Cortex of kidney (tissue), 1 donor: Measurements from ENCODE around the gene NCKAP5.
"Not testable (repeated sequence)": the region's sequence is repeated elsewhere in the genome, so short reads cannot be mapped to it uniquely, and the experiment has no call there.

Experiments
- DNase-seq: peaks from one replicate; lab custom pipeline; 2025; lab: John Stamatoyannopoulos, UW

NCKAP5 gene

GRCh38 chr2:133266041-133266925 lies 302.0 kb downstream of the NCKAP5 start:
- DNase-seq, result no peak

- no peak for DNase-seq
Measured at GRCh38 chr2:133265432-133265949, 302.8 kb downstream of the NCKAP5 start.

GRCh38 chr2:133264989-133265401 lies 303.3 kb downstream of the NCKAP5 start:
- DNase-seq, result no peak

GRCh38 chr2:133262893-133263292 lies 305.4 kb downstream of the NCKAP5 start:
- no peak for DNase-seq

DNA sequence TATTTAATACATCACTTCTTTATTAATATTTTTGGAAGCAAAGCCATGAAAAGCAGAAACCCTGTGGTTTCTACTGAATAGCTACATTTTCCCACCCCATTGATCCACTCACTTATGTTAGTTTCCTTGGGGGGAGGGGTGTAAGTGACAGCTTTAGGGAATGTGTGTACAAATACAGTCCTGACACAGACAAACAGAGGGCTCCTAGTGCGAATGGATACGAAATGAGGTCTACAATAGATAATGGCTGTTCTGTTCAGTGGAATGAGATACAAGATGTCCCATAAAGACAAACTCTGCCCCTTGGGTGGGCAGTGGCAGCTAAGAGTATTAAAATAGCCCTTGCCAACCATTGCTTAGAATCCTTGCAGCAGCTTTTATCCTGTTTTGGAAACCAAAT lies 312.9 kb downstream of the NCKAP5 start:
- no peak for DNase-seq

DNA sequence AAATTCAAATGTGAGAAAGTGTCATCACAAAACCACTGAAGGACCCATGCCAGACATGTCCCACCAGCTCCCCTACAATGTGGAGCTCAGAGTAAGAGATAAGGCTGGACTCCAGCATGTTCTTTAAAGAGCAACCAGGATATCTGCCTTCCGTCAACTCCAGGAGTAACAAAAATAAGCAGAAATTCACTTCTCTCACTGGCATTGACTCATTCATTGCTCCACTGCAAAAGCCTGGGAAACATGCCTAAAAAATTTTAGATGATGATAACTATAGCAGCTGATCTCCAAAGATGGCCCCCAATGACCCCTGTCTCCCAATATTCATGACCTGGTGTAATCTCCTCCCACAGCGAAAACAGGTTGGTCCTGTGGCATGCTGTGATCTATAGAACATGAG lies 314.5 kb downstream of the NCKAP5 start:
- DNase-seq, result no peak

DNA sequence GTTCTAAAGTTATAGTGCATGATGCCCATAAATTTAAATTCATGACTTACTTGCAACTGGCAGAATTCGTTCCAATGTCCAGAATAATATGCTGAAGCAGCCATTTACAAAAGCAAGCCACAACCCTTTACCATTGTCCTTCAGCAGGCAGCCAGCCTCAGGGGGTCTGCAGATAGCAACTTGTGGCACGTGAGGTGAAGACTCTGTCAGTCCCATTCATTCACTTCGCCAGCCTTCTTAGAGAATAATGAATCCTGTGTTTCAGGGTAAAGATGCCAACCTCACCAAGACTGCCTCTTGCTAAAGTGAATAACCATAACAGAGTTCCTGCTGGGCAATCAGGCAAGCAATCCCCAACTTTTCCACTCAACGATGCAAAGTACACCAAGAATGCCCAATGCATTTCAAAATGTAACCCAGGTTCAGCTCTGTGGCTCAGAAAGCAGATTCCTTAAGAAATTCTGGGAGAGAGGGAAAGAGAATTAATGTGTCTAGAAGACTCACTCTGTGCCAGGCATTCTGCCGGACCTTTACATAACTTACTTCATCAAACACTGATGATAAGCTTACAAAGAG lies 315.4 kb downstream of the NCKAP5 start:
- no peak for DNase-seq

DNA sequence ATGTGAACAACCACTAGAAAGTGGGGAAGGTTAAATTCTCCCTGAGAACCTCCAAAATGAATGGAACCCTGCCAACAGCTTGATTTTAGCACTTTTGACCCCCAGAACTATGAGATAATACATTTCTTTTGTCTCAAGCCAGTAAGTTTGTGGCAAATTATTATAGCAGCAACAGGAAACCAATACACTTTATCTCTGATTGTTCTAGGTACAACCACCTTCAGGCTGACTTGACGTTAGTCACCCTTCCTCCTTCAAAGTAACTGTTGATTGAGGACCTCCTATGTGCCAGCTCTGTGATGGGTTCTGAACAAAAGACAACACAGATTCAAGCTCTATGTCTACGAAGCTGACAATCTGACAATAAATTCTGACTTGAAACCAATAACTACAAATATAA lies 318.9 kb downstream of the NCKAP5 start:
- DNase-seq, result no peak

DNA sequence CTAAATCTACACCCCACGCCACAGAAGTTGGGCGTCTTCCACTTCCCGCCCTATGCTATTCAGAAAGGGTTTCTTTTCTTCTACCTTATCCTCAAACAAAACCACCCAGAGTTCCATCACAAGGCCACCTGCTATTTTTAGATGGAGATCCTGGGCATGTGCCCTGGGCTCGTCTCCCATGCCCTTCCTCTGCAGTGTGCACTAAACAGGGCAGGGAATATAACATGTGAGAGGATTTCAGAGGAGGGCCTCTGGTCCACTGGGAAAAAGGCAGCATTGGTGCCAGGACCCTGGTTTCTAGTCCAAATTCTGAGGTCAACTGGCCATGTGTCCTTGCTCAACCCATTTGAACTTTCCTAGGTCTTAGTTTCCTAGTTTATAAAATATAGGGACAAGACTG lies 320.0 kb downstream of the NCKAP5 start:
- no peak for DNase-seq

- DNase-seq, result no peak
Measured at GRCh38 chr2:133247631-133248030, 320.6 kb downstream of the NCKAP5 start.

GRCh38 chr2:133241224-133241571 lies 327.1 kb downstream of the NCKAP5 start:
- DNase-seq, result no peak

DNA sequence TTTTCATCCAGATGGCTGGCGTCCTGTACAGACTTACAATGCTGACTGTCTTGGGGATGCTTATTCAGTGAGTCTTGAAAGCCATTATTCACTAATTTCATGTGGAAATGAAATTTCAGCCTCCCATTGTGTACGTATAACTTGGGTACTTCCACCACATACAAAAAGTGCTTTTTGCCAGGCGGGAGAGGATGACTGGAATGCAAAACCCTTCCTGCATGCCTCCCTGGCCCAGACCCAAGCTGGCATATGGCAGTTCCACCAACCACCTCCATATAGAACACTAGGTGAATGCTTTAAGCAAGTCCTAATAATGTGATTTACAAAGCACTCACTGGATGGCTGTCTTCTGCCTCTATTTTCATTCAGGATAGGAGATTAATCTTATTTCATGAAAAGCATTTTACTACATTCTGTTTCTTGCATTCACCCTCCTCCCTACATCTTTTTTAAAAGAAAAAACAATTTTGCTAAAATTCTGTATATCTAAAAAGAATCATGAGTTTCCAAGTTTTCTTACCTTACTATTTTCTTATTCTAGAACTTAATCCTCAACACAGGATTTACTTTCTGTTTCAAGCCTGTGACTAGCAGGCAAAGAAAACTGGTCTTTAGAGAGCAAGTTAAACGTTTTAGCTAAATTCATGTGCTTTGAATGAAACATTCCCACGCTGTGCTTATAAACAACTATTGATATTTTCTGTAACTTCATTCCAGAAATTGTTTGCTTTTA lies 327.6 kb downstream of the NCKAP5 start:
- DNase-seq, result no peak

DNA sequence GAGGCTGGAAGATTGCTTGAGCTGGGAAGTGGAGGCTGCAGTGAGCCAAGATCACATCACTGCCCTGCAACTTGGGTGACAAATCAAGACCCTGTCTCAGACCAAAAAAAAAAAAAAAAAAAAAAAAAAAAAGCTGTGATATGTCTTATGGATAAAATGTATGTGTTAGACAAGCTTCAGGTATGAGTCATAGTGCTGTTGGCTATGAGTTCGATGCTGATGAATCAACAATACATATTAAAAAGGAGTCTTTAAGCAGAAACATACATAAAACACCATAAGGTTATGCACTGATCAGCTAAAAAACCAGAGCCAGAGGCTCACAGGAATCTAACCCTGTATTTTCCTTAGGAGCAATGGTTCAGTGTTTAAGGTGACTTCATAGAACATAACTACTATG lies 332.3 kb downstream of the NCKAP5 start:
- DNase-seq, result no peak

DNA sequence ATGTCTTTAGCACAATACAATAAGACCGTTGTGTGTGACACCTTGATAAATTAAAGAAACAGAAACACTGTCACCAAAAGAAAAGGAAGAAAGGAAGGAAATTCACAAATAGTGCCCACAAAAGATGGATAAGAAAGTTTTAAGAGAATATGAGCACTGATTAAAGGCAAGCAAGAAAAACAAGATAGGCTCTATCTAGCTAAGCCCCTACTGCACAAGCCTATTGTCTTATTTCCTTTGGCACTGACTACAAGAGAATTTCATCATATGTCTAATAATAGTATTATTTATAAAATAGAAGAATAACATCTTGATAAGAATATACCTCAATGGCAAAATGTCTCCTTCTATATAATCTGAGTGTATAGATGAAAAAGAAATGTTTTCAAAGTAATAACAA lies 335.7 kb downstream of the NCKAP5 start:
- no peak for DNase-seq

DNA sequence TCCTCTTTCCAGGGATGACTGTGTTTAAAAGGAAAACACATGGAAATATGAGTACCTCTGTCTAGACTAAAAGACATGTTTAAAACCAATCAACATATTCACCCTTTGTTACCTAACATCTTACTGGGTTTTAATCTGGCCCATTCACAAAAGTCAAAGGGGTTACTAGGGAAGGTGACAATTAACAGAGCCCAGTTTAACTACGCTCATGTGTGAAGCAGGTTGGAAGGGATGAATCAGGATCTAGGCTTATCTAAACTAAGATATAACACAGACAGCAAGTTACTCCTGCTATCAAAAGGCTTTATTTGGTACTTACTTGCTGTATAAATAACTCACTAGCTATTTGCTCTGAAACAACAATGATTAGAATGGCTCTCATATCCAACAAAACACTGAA lies 337.0 kb downstream of the NCKAP5 start:
- no peak for DNase-seq

GRCh38 chr2:133229974-133230373 lies 338.3 kb downstream of the NCKAP5 start:
- DNase-seq, result no peak

DNA sequence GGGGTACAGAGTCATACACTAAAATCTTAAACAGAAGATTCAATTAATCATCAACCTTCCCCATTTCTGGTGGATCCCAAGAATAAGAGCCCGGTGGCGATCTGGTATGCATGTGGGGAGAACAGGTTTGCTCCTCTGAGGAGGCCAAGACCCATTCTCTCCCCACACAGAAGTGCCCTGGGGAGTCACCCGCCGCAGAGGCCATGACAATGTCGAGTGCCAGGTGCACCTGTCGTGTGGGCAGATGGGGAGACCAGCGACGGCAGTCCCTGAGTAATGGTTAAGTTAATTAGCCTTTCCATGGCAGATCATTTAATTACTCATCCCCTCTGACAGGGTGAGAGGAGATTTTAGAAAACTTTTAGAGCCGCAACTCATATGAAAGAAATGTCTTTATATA lies 345.0 kb downstream of the NCKAP5 start:
- DNase-seq, result no peak

DNA sequence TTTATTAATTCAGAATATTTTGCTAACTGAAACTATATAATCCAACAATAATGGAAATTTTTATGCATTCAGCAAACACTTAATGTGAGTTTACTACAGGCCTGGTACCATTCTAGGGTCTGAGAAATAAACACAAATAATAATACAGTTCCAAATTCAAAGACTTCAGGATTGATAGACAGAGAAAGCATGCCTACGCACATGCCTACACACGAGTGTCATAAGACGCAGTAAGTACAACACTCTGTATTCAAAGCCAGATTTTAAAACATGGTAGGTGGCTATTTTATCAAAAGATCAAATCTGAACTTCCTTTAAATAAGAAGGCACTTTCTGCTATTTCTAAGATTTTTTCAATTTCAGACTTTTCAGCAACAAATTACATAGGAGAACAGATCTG lies 346.9 kb downstream of the NCKAP5 start:
- no peak for DNase-seq

DNA sequence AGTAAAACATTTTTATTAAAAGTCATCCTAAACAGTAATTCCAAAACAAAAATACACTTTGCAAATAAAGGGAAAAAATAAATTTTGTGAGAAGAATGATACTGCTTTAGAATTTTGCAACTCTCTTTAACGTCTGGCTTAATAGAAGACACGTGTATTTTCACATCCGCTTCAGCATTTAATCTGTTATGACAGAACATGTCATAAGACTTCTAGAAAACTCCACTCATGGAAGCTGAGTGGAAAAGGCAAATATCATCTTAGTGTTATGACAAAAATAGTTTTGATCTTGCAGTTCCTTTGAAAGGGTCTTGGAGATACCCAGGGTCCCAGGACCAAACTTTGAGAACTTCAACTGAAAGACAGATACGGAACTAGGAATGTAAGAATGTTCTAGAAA lies 350.1 kb downstream of the NCKAP5 start:
- no peak for DNase-seq

DNA sequence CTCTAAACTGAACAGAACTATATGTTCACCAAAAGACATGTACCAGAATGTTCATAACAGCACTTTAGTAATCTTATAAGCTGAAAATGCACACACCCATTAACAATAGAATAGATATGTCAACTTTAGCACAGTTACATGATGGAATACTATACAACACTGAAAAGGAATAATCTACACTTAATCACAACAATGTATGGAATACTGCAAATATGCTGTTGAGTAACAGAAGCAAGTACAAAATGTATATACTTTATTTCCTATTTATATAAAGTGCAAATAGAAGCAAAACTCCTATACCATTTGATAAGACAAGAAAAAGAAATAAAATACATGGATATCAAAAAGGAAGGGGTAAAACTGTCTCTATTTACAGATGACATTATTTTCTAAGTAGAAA lies 352.8 kb downstream of the NCKAP5 start:
- DNase-seq, result no peak

- no peak for DNase-seq
Measured at GRCh38 chr2:133213651-133214050, 354.6 kb downstream of the NCKAP5 start.

GRCh38 chr2:133209325-133209724 lies 358.9 kb downstream of the NCKAP5 start:
- DNase-seq, result no peak

- DNase-seq, result not testable (repeated sequence)
Measured at GRCh38 chr2:133206666-133207065, 361.6 kb downstream of the NCKAP5 start.
